WTC11 (cell line): ENCODE measurements around the gene C1D. TPM values are rescaled to one million over a fixed set of nuclear protein-coding genes. Genes with fewer than 3 reads are reported as not detected.

Source experiments
- ATAC-seq: fragments of 200-7000 bp; cut with Tn5 transposase; 2 replicates; pipeline ENCODE4 v1.10.0; 2021; ENCODE audit warnings: mild to moderate bottlenecking, moderate library complexity
- CTCF ChIA-PET: fragments of 300-600 bp; sonication (Branson Sonifier 250); formaldehyde crosslinking; loops from one replicate; lab custom pipeline; 2021; ENCODE audit warnings: antibody characterized with exemption; lab: Charles Lee
- POLR2A ChIA-PET: fragments of 350-600 bp; sonication (Branson Sonifier 250); formaldehyde crosslinking; loops from one replicate; lab custom pipeline; 2021; ENCODE audit warnings: antibody characterized with exemption; lab: Charles Lee
- DNase-seq: peaks from one replicate; pipeline ENCODE4 v3.0.0; 2021; ENCODE audit warnings: low spot score
- H3K27ac Mint-ChIP-seq: 2 replicates; pipeline ENCODE4 v1.8.0; 2021; ENCODE audit warnings: mixed read lengths
- H3K27me3 Mint-ChIP-seq: 2 replicates; pipeline ENCODE4 v1.8.0; 2021; ENCODE audit warnings: low read depth, mild to moderate bottlenecking, moderate library complexity, mixed read lengths
- H3K36me3 Mint-ChIP-seq: 2 replicates; pipeline ENCODE4 v1.8.0; 2021; ENCODE audit warnings: mixed read lengths
- H3K4me1 Mint-ChIP-seq: 2 replicates; pipeline ENCODE4 v1.8.0; 2022; ENCODE audit warnings: mixed read lengths
- H3K4me3 Mint-ChIP-seq: 2 replicates; pipeline ENCODE4 v1.8.0; 2021; ENCODE audit warnings: mild to moderate bottlenecking, moderate library complexity, mixed read lengths
- H3K9me3 Mint-ChIP-seq: 2 replicates; pipeline ENCODE4 v1.8.0; 2021; ENCODE audit warnings: mixed read lengths
- AFF4 ChIP-seq: sonication (generic); formaldehyde crosslinking; IDR thresholded peaks from 2 replicates; pipeline ENCODE4 v1.8.1; 2023; ENCODE audit warnings: mild to moderate bottlenecking, missing genetic modification reagents, borderline replicate concordance
- AR ChIP-seq: fragments of 250-450 bp; sonication (Bioruptor Pico); IDR thresholded peaks from 2 replicates; pipeline ENCODE4 v1.9.0; 2021; ENCODE audit warnings: mild to moderate bottlenecking
- ATF2 ChIP-seq: sonication (generic); formaldehyde crosslinking; IDR thresholded peaks from 2 replicates; pipeline ENCODE4 v1.8.1; 2022; ENCODE audit warnings: low read depth, missing genetic modification reagents, borderline replicate concordance
- ATF6 ChIP-seq: sonication (generic); formaldehyde crosslinking; IDR thresholded peaks from 2 replicates; pipeline ENCODE4 v1.8.1; 2023; ENCODE audit warnings: mild to moderate bottlenecking, missing genetic modification reagents
- CDX4 ChIP-seq: fragments of 250-450 bp; sonication (Bioruptor Pico); IDR thresholded peaks from 2 replicates; pipeline ENCODE4 v1.9.0; 2021; ENCODE audit warnings: moderate library complexity, mild to moderate bottlenecking, inconsistent platforms, borderline replicate concordance
- GRHL2 ChIP-seq: fragments of 250-450 bp; sonication (Bioruptor Pico); IDR thresholded peaks from 2 replicates; pipeline ENCODE4 v1.8.0; 2022; ENCODE audit warnings: mild to moderate bottlenecking, moderate library complexity; ENCODE audit not compliant: insufficient replicate concordance, severe bottlenecking
- MAX ChIP-seq: sonication (generic); formaldehyde crosslinking; IDR thresholded peaks from 2 replicates; pipeline ENCODE4 v1.8.0; 2022; ENCODE audit warnings: mild to moderate bottlenecking, missing genetic modification reagents
- NR2C2 ChIP-seq: sonication (generic); formaldehyde crosslinking; IDR thresholded peaks from 2 replicates; pipeline ENCODE4 v1.8.0; 2022; ENCODE audit warnings: mild to moderate bottlenecking, missing genetic modification reagents
- SMAD3 ChIP-seq: sonication (generic); formaldehyde crosslinking; IDR thresholded peaks from 2 replicates; pipeline ENCODE4 v1.8.0; 2022; ENCODE audit warnings: missing genetic modification reagents, mild to moderate bottlenecking, borderline replicate concordance
- TP53 ChIP-seq: sonication (generic); formaldehyde crosslinking; IDR thresholded peaks from 2 replicates; pipeline ENCODE4 v1.8.1; 2023; ENCODE audit warnings: mild to moderate bottlenecking, missing genetic modification reagents
- ZNF281 ChIP-seq: sonication (generic); formaldehyde crosslinking; IDR thresholded peaks from 2 replicates; pipeline ENCODE4 v1.8.0; 2023; ENCODE audit warnings: mild to moderate bottlenecking, missing genetic modification reagents
- ZNF512 ChIP-seq: sonication (generic); formaldehyde crosslinking; IDR thresholded peaks from 2 replicates; pipeline ENCODE4 v1.8.1; 2022; ENCODE audit warnings: missing genetic modification reagents, borderline replicate concordance
- ZSCAN18 ChIP-seq: fragments of 250-450 bp; sonication (Bioruptor Pico); IDR thresholded peaks from 2 replicates; pipeline ENCODE4 v2.1.2; 2022; ENCODE audit warnings: mild to moderate bottlenecking, moderate library complexity
- total RNA-seq: library from RNA; stranded (reverse); gene quantifications from 3 replicates; pipeline ENCODE4 v1.2.3, GENCODE V29; 2021

The C1D gene
- total RNA-seq, 1 experiment from 2014 or later = 21.0 TPM

- POLR2A ChIA-PET = no interaction called here
- DNase-seq = no peak
- H3K27ac Mint-ChIP-seq = no peak overlapping the region
- H3K27me3 Mint-ChIP-seq = no peaks in the 10 kb centered on the region; the same call in none of the 2 replicates
- H3K4me3 Mint-ChIP-seq = no peak overlapping the region
- H3K9me3 Mint-ChIP-seq = no peaks in the 10 kb centered on the region
- no peaks in the 10 kb centered on the region for H3K36me3 Mint-ChIP-seq
- no peak for ATAC-seq
- H3K4me1 Mint-ChIP-seq = no peaks in the 10 kb centered on the region; the same call in 1 of the 2 replicates
- CTCF ChIA-PET = no interaction called here
- TF ChIP-seq ATF6 (CRISPR knock-in tag) = no peak
- no peak for TF ChIP-seq AFF4
- TF ChIP-seq NR2C2 (CRISPR knock-in tag) = no peak
- TF ChIP-seq MAX (CRISPR knock-in tag) = no peak
- no peak for TF ChIP-seq TP53
- TF ChIP-seq CDX4 = no peak
- TF ChIP-seq ATF2 (CRISPR knock-in tag) = no peak
Measured at GRCh38 chr2:68094111-68094510, 31.3 kb upstream of the C1D start.

GRCh38 chr2:68093634-68094033 is 30.8 kb upstream of the C1D start:
- Mint-ChIP-seq H3K9me3 (no peaks in the 10 kb centered on the region), H3K27me3 (no peaks in the 10 kb centered on the region; the same call in none of the 2 replicates), H3K36me3 (no peaks in the 10 kb centered on the region)
- POLR2A ChIA-PET = no interaction called here
- no peak for ATAC-seq
- CTCF ChIA-PET = no interaction called here
- no peak for TF ChIP-seq GRHL2 (CRISPR knock-in tag)
- no peak for TF ChIP-seq ZNF512 (CRISPR knock-in tag)
- TF ChIP-seq SMAD3 (CRISPR knock-in tag) = no peak
- TF ChIP-seq, all 79 proteins: peak for 0
- Mint-ChIP-seq H3K4me3 (no peak overlapping the region), H3K4me1 (no peaks in the 10 kb centered on the region; the same call in 1 of the 2 replicates), H3K27ac (no peak overlapping the region)
- DNase-seq = no peak

- ChIA-PET POLR2A (no interaction called here), CTCF (no interaction called here)
- DNase-seq (no peak), ATAC-seq (no peak)
- Mint-ChIP-seq H3K4me1 (peaks cover 9% of the 10 kb centered on the region), H3K9me3 (no peaks in the 10 kb centered on the region), H3K4me3 (no peak overlapping the region), H3K27ac (no peak overlapping the region), H3K36me3 (no peaks in the 10 kb centered on the region), H3K27me3 (no peaks in the 10 kb centered on the region; the same call in none of the 2 replicates)
- no peak for TF ChIP-seq AR (CRISPR knock-in tag)
- no peak for TF ChIP-seq ZSCAN18
- no peak for TF ChIP-seq ZNF281 (CRISPR knock-in tag)
Measured at GRCh38 chr2:68091439-68092034, 28.7 kb upstream of the C1D start.
